Mammary epithelial cell (primary cell): Measurements from ENCODE around the gene LHX4.

Experiments
- CTCF ChIP-seq, 2 donors: IDR thresholded peaks in 1 of 2; conservative IDR thresholded peaks in 1 of 2; 2 replicates each; pipeline ENCODE4 v1.5.1; 2011 to 2012; ENCODE audit warnings: inconsistent platforms in 2 of 2, low read length in 2 of 2, mild to moderate bottlenecking in 2 of 2, control low read depth in 1 of 2, low read depth in 1 of 2; ENCODE audit not compliant: insufficient read depth in 1 of 2; ENCODE audit errors: extremely low read depth in 1 of 2
- EZH2 ChIP-seq: IDR thresholded peaks from 2 replicates; pipeline ENCODE4 v1.6.1; 2012; ENCODE audit warnings: low read length, inconsistent platforms, borderline replicate concordance

GRCh38 chr1:180204231-180204630 lies 25.8 kb upstream of the LHX4 start:
- TF ChIP-seq CTCF (conservative IDR thresholded peaks at IDR 0.05 in 1 of 2, IDR thresholded peaks at IDR 0.05 in 1 of 2; ENCODE audit: extremely low read depth in 1 of 2, insufficient read depth in 1 of 2, low read depth in 1 of 2, low read length in 2 of 2) (no peak), EZH2 (no peak)
